Liver (tissue), 9 donors: ENCODE data around the gene KRTAP10-8. TPM values are rescaled to one million over a fixed set of nuclear protein-coding genes. Genes with fewer than 3 reads are reported as not detected.
A peak's percentile ranks its signal among the peaks of the same experiment; 100 is the strongest.
"Not testable (repeated sequence)": the region's sequence is repeated elsewhere in the genome, so short reads cannot be mapped to it uniquely, and the experiment has no call there.

ENCODE experiments used
- DNase-seq: peaks from one replicate; pipeline ENCODE4 v3.0.0-alpha.2; 2017; ENCODE audit warnings: low spot score
- H3K27ac ChIP-seq, 2 donors: one replicate each; pipeline ENCODE4 v1.7.0; 2013; ENCODE audit warnings: inconsistent platforms in 2 of 2, low read length in 2 of 2, control low read depth in 1 of 2, low read depth in 1 of 2, mild to moderate bottlenecking in 1 of 2
- H3K27me3 ChIP-seq, 4 donors: one replicate each; pipeline versions ENCODE4 v1.6.1 to v1.7.0; 2013; ENCODE audit warnings: low read length in 3 of 4, inconsistent platforms in 1 of 4, mild to moderate bottlenecking in 1 of 4, moderate library complexity in 1 of 4; ENCODE audit not compliant: control insufficient read depth in 4 of 4, insufficient read depth in 4 of 4
- H3K36me3 ChIP-seq, 4 donors: one replicate each; pipeline versions ENCODE4 v1.6.1 to v1.7.0; 2013; ENCODE audit warnings: low read length in 3 of 4, mild to moderate bottlenecking in 3 of 4, low read depth in 1 of 4, moderate library complexity in 1 of 4; ENCODE audit not compliant: control insufficient read depth in 4 of 4, insufficient read depth in 3 of 4
- H3K4me1 ChIP-seq, 4 donors: one replicate each; pipeline versions ENCODE4 v1.6.1 to v1.7.0; 2013; ENCODE audit warnings: low read length in 3 of 4, mild to moderate bottlenecking in 3 of 4, moderate library complexity in 1 of 4; ENCODE audit not compliant: control insufficient read depth in 4 of 4, insufficient read depth in 4 of 4
- H3K4me3 ChIP-seq, 3 donors: one replicate each; pipeline versions ENCODE4 v1.6.1 to v1.7.0; 2013; ENCODE audit warnings: low read length in 3 of 3, control low read depth in 1 of 3, low read depth in 1 of 3, mild to moderate bottlenecking in 1 of 3
- H3K9ac ChIP-seq, 2 donors: one replicate each; pipeline ENCODE4 v1.7.0; 2013; ENCODE audit warnings: low read length in 2 of 2, mild to moderate bottlenecking in 2 of 2, moderate library complexity in 2 of 2, control low read depth in 1 of 2, low read depth in 1 of 2
- H3K9me3 ChIP-seq, 4 donors: one replicate each; pipeline versions ENCODE4 v1.6.1 to v1.7.0; 2013; ENCODE audit warnings: low read length in 3 of 4; ENCODE audit not compliant: control insufficient read depth in 4 of 4
- ATF3 ChIP-seq: IDR thresholded peaks from 2 replicates; pipeline ENCODE4 v1.6.1; 2016; ENCODE audit warnings: antibody characterized with exemption
- FOXA1 ChIP-seq: IDR thresholded peaks from 2 replicates; pipeline ENCODE4 v1.6.1; 2016; ENCODE audit warnings: antibody characterized with exemption
- FOXA2 ChIP-seq: IDR thresholded peaks from 2 replicates; pipeline ENCODE4 v1.6.1; 2016; ENCODE audit warnings: antibody characterized with exemption
- HNF4A ChIP-seq, 2 donors: conservative IDR thresholded peaks; 2 replicates each; pipeline ENCODE4 v1.6.1; 2016; ENCODE audit warnings: antibody characterized with exemption in 2 of 2, mild to moderate bottlenecking in 2 of 2
- HNF4G ChIP-seq: IDR thresholded peaks from 2 replicates; pipeline ENCODE4 v1.6.1; 2016; ENCODE audit warnings: antibody characterized with exemption
- NR2F2 ChIP-seq: IDR thresholded peaks from 2 replicates; pipeline ENCODE4 v1.6.1; 2016; ENCODE audit warnings: antibody characterized with exemption
- RXRA ChIP-seq, 2 donors: IDR thresholded peaks; 2 replicates each; pipeline ENCODE4 v1.6.1; 2017 to 2018; ENCODE audit warnings: antibody characterized with exemption in 2 of 2, mild to moderate bottlenecking in 1 of 2
- SP1 ChIP-seq: IDR thresholded peaks from 2 replicates; pipeline ENCODE4 v1.6.1; 2018; ENCODE audit warnings: antibody characterized with exemption, mild to moderate bottlenecking
- TAF1 ChIP-seq: conservative IDR thresholded peaks from 2 replicates; pipeline ENCODE4 v1.6.1; 2016; ENCODE audit warnings: antibody characterized with exemption, mild to moderate bottlenecking
- YY1 ChIP-seq: IDR thresholded peaks from 2 replicates; pipeline ENCODE4 v1.6.1; 2016; ENCODE audit warnings: antibody characterized with exemption, mild to moderate bottlenecking
- WGBS: extraction: QIAGEN DNeasy Blood & Tissue Kit; methylation state at CpG from one replicate; pipeline ENCODE4 v1.1.7; 2013; 5-methylcytosine and 5-hydroxymethylcytosine counted together
- polyA plus RNA-seq, 2 donors: library from polyadenylated mRNA; stranded (reverse) in 1 of 2; unstranded in 1 of 2; fragments of 200-250 nt in 1 of 2; fragments of >200 nt in 1 of 2; fragmentation: Nextera tagmentation in 1 of 2; extraction: Ambion mirVana in 1 of 2; gene quantifications; one replicate each; pipeline versions ENCODE4 v1.2.1 to v1.2.3, GENCODE V29; 2013 to 2015
- total RNA-seq, 2 donors: library from RNA; depleted of rRNA; stranded (reverse); fragments of >200 nt; gene quantifications; one replicate each; pipeline ENCODE4 v1.2.3, GENCODE V29; 2014
- TF ChIP-seq, protein P1 (sequence below): IDR thresholded peaks from 2 replicates; pipeline ENCODE4 v1.6.1; 2016; ENCODE audit warnings: antibody characterized with exemption
- donor health status: healthy.
- donor health status: healthy.
- donor health status: healthy.
- donor health status: healthy.
- donor health status: healthy.

Gene KRTAP10-8
- total and polyA plus RNA-seq, 4 donors, result not detected

DNA sequence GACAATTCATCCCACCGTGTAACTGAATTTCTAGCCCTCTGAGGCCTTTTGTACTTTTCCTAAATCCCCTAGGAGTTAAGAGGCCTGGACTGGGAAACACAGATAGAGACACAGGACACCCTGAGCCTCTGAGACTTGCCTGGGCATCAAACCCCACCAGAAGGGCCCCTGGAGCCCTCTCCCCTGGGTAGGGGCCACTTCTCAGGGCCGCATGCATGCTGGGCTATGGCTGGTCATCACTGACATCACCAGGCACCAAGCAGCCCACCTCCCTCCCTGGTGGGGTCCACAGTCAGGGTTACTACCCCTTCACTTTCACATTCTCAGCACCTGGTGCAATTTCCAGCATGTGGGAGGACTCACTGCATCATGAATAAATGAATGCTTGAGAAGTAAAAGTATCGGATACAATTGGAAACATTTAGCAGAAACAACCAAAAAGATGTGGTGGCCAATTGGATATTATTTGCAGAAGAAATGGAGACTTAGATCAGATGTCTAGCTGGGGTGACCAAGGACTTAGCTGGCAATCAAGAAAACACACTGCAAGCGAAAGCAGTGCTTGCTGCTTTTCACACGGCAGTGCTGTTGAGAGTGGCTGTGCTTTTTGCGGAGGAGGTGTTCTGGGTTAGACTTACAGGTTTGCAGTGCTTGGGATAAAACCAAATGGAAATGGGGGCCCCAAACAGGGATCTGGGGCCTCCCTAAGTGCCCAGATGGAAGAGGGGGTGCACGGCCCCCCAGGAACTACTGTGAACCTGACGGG, 12.4 kb upstream of the KRTAP10-8 start:
- H3K9ac ChIP-seq, result no peak overlapping the region
- no peak overlapping the region for H3K27ac ChIP-seq
- H3K4me3 ChIP-seq, result no peak overlapping the region
- H3K36me3 ChIP-seq, result no peaks in the 10 kb centered on the region
- WGBS, result 85% methylated on average over 8 of the region's 8 CpGs
- no peak for DNase-seq
- H3K9me3 ChIP-seq, result peaks cover 0 to 6% (median 4%) of the 10 kb centered on the region in 4 donors
- no peaks in the 10 kb centered on the region for H3K27me3 ChIP-seq
- H3K4me1 ChIP-seq, result no peaks in the 10 kb centered on the region
- no peak for TF ChIP-seq YY1
- TF ChIP-seq, protein P1, sequence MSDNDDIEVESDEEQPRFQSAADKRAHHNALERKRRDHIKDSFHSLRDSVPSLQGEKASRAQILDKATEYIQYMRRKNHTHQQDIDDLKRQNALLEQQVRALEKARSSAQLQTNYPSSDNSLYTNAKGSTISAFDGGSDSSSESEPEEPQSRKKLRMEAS, result no peak
- no peak for TF ChIP-seq RXRA (IDR thresholded peaks at IDR 0.05)
- no peak for TF ChIP-seq HNF4G
- TF ChIP-seq HNF4A (conservative IDR thresholded peaks at IDR 0.05), result no peak
- TF ChIP-seq TAF1, result no peak
- TF ChIP-seq SP1, result no peak
- TF ChIP-seq NR2F2, result no peak
- TF ChIP-seq FOXA1, result no peak
- no peak for TF ChIP-seq ATF3
- TF ChIP-seq FOXA2, result no peak

- H3K9me3 ChIP-seq, H3K4me3 ChIP-seq, H3K9ac ChIP-seq, H3K27me3 ChIP-seq, H3K27ac ChIP-seq, H3K4me1 ChIP-seq, H3K36me3 ChIP-seq: not testable (repeated sequence)
- peak; percentile 4 for DNase-seq
- WGBS, result 66% methylated on average over 23 of the region's 23 CpGs
Observed at GRCh38 chr21:44600118-44600978, 11.5 kb upstream of the KRTAP10-8 start, which contains the start of gene KRTAP10-7. KRTAP10-7 (plus strand) TSS chr21:44600597; CDS start chr21:44600622, 25 bp downstream.

DNA sequence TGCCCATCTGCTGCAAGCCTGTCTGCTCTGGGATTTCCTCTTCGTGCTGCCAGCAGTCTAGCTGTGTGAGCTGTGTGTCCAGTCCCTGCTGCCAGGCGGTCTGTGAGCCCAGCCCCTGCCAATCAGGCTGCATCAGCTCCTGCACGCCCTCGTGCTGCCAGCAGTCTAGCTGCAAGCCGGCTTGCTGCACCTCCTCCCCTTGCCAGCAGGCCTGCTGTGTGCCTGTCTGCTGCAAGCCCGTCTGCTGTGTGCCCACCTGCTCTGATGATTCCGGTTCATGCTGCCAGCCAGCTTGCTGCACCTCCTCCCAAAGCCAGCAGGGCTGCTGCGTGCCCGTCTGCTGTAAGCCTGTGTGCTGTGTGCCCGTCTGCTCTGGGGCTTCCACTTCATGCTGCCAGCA, 10.8 kb upstream of the KRTAP10-8 start:
- not testable (repeated sequence) for H3K9ac ChIP-seq, H3K4me1 ChIP-seq, H3K27me3 ChIP-seq, H3K36me3 ChIP-seq, H3K27ac ChIP-seq, H3K4me3 ChIP-seq, H3K9me3 ChIP-seq
- 72% methylated on average over 10 of the region's 10 CpGs for WGBS
- peak; percentile 6 for DNase-seq
